Measurements from ENCODE around the gene ERG.

Gene ERG

GRCh38 chr21:38355992-38356781 is 142.1 kb downstream of the ERG start:
- DNase-seq: peak; percentile 74

GRCh38 chr21:38355353-38355752 is 142.9 kb downstream of the ERG start:
- no peak for DNase-seq

- no peak for DNase-seq
These were observed 143.5 kb downstream of the ERG start for GRCh38 chr21:38354746-38355145.

GRCh38 chr21:38354231-38354630 is 144.0 kb downstream of the ERG start:
- no peak for DNase-seq

GRCh38 chr21:38352536-38353219 is 145.6 kb downstream of the ERG start:
- peak; percentile 84 for DNase-seq

GRCh38 chr21:38351961-38352521 is 146.2 kb downstream of the ERG start:
- peak; percentile 93 for DNase-seq

GRCh38 chr21:38351176-38351959 is 146.9 kb downstream of the ERG start:
- no peak for DNase-seq

GRCh38 chr21:38350684-38351083 is 147.6 kb downstream of the ERG start:
- peak; percentile 41 for DNase-seq

- no peak for DNase-seq
These were observed 148.3 kb downstream of the ERG start for GRCh38 chr21:38349977-38350376.

- DNase-seq: peak; percentile 87
These were observed 149.0 kb downstream of the ERG start for GRCh38 chr21:38349111-38349746.

GRCh38 chr21:38346286-38346685 is 152.0 kb downstream of the ERG start:
- no peak for DNase-seq

- DNase-seq: no peak
These were observed 154.6 kb downstream of the ERG start for GRCh38 chr21:38343691-38344090.

GRCh38 chr21:38342739-38343138 is 155.5 kb downstream of the ERG start:
- no peak for DNase-seq

- DNase-seq: no peak
These were observed 156.7 kb downstream of the ERG start for GRCh38 chr21:38341546-38342012.

- DNase-seq: no peak
These were observed 158.1 kb downstream of the ERG start for GRCh38 chr21:38340131-38340530.

GRCh38 chr21:38337793-38338192 is 160.5 kb downstream of the ERG start:
- no peak for DNase-seq

- DNase-seq: no peak
These were observed 163.4 kb downstream of the ERG start for GRCh38 chr21:38334866-38335265.

- DNase-seq: peak; percentile 41
These were observed 164.7 kb downstream of the ERG start for GRCh38 chr21:38333301-38334272.

- DNase-seq: peak; percentile 54
These were observed 167.6 kb downstream of the ERG start for GRCh38 chr21:38330666-38331065.
